Measurements from ENCODE around the gene SIRT6.

- TF ChIP-seq ARNT (IDR thresholded peaks at IDR 0.05) (no peak), SUZ12 (IDR thresholded peaks at IDR 0.05) (no peak), NFRKB (IDR thresholded peaks at IDR 0.05) (no peak), SP1 (IDR thresholded peaks at IDR 0.05) (no peak), TARDBP (IDR thresholded peaks at IDR 0.05) (no peak), FOXK2 (IDR thresholded peaks at IDR 0.05) (no peak), L3MBTL2 (conservative IDR thresholded peaks at IDR 0.05) (no peak), FOXM1 (IDR thresholded peaks at IDR 0.05; ENCODE audit: borderline replicate concordance) (no peak), LEF1 (IDR thresholded peaks at IDR 0.05; ENCODE audit: borderline replicate concordance) (no peak), BHLHE40 (IDR thresholded peaks at IDR 0.05; ENCODE audit: borderline replicate concordance) (no peak)
Measured at GRCh38 chr19:4196587-4197148, 14.3 kb upstream of the SIRT6 start.

Data from HEK293T (cell line).